Gastroesophageal sphincter (tissue), 4 donors: ENCODE data around the gene SNX13. TPM values are rescaled to one million over a fixed set of nuclear protein-coding genes. Genes with fewer than 3 reads are reported as not detected.

Experiments used
- ATAC-seq: fragments of 150-250 bp; one replicate; pipeline ENCODE4 v1.9.1; 2016; ENCODE audit warnings: mild to moderate bottlenecking, moderate library complexity
- H3K27ac ChIP-seq, 4 donors: fragments of 200-600 bp; sonication (generic) in 3 of 4; 1 replicate in 3 of 4; 2 replicates in 1 of 4; pipeline ENCODE4 v1.5.1; 2016 to 2019
- H3K27me3 ChIP-seq: fragments of 200-600 bp; sonication (generic); one replicate; pipeline ENCODE4 v1.5.1; 2019
- H3K36me3 ChIP-seq, 2 donors: fragments of 200-600 bp; sonication (generic); one replicate each; pipeline ENCODE4 v1.5.1; 2019; ENCODE audit warnings: control low read depth in 1 of 2
- H3K4me1 ChIP-seq, 3 donors: fragments of 200-600 bp; sonication (generic); 1 replicate in 2 of 3; 2 replicates in 1 of 3; pipeline ENCODE4 v1.5.1; 2016 to 2019; ENCODE audit warnings: control low read depth in 2 of 3
- H3K4me3 ChIP-seq, 2 donors: fragments of 200-600 bp; sonication (generic); one replicate each; pipeline ENCODE4 v1.5.1; 2019; ENCODE audit warnings: mild to moderate bottlenecking in 1 of 2, moderate library complexity in 1 of 2
- H3K9me3 ChIP-seq, 3 donors: fragments of 200-600 bp; sonication (generic); one replicate each; pipeline ENCODE4 v1.5.1; 2017 to 2019; ENCODE audit warnings: control low read depth in 2 of 3
- EP300 ChIP-seq: sonication (generic); formaldehyde crosslinking; IDR thresholded peaks from one replicate; pipeline ENCODE4 v1.6.1; 2017; ENCODE audit warnings: antibody characterized with exemption, mild to moderate bottlenecking
- POLR2A ChIP-seq, 2 donors: fragments of 450-650 bp; IDR thresholded peaks; one replicate each; pipeline ENCODE4 v1.6.1; 2017; ENCODE audit warnings: antibody characterized with exemption in 2 of 2, mild to moderate bottlenecking in 2 of 2, moderate library complexity in 1 of 2
- POLR2AphosphoS5 ChIP-seq: sonication (generic); formaldehyde crosslinking; IDR thresholded peaks from one replicate; pipeline ENCODE4 v1.6.1; 2017; ENCODE audit warnings: antibody characterized with exemption
- WGBS, 2 donors: methylation state at CpG; one replicate each; pipeline ENCODE4 v1.1.5; 2018; ENCODE audit warnings: low coverage in 1 of 2; 5-methylcytosine and 5-hydroxymethylcytosine counted together
- total RNA-seq, 4 donors: library from RNA; depleted of rRNA; stranded (reverse); fragments of >200 nt; gene quantifications; one replicate each; pipeline ENCODE4 v1.1.0, GENCODE V29; 2016
- TF ChIP-seq, protein P1 (sequence below), 4 experiments: fragments of 200-600 bp in 2 of 4; fragments of 450-650 bp in 2 of 4; sonication (generic) in 1 of 4; IDR thresholded peaks; one replicate each; pipeline ENCODE4 v1.5.1; 2017 to 2019; ENCODE audit warnings: antibody characterized with exemption in 4 of 4, mild to moderate bottlenecking in 2 of 4, moderate library complexity in 2 of 4

SNX13 gene
- total RNA-seq, 4 donors from 2014 or later = 39.2 to 99.3 (median 57.0) TPM

- Histone ChIP-seq H3K4me1 (peaks cover 7 to 44% (median 11%) of the 10 kb centered on the region in 3 donors), H3K27me3 (no peaks in the 10 kb centered on the region), H3K9me3 (peaks cover 0 to 10% (median 0%) of the 10 kb centered on the region in 3 donors), H3K4me3 (no peak overlapping the region), H3K27ac (no peak overlapping the region), H3K36me3 (no peaks in the 10 kb centered on the region)
- no peak for ATAC-seq
- TF ChIP-seq EP300 (no peak), POLR2A (IDR thresholded peaks at IDR 0.05) (no peak), POLR2AphosphoS5 (no peak)
- TF ChIP-seq, protein P1, sequence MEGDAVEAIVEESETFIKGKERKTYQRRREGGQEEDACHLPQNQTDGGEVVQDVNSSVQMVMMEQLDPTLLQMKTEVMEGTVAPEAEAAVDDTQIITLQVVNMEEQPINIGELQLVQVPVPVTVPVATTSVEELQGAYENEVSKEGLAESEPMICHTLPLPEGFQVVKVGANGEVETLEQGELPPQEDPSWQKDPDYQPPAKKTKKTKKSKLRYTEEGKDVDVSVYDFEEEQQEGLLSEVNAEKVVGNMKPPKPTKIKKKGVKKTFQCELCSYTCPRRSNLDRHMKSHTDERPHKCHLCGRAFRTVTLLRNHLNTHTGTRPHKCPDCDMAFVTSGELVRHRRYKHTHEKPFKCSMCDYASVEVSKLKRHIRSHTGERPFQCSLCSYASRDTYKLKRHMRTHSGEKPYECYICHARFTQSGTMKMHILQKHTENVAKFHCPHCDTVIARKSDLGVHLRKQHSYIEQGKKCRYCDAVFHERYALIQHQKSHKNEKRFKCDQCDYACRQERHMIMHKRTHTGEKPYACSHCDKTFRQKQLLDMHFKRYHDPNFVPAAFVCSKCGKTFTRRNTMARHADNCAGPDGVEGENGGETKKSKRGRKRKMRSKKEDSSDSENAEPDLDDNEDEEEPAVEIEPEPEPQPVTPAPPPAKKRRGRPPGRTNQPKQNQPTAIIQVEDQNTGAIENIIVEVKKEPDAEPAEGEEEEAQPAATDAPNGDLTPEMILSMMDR (IDR thresholded peaks at IDR 0.05) = no peak
- 90 to 100% methylated on average over 3 of the region's 3 CpGs for WGBS, 2 donors
Observed at GRCh38 chr7:17917842-17918241, 22.5 kb downstream of the SNX13 start.

GRCh38 chr7:17916786-17917185 lies 23.5 kb downstream of the SNX13 start:
- TF ChIP-seq, protein P1 (IDR thresholded peaks at IDR 0.05) = no peak
- TF ChIP-seq EP300 = no peak
- no peak for TF ChIP-seq POLR2AphosphoS5
- TF ChIP-seq POLR2A (IDR thresholded peaks at IDR 0.05) = no peak
- Histone ChIP-seq H3K9me3 (peaks cover 0 to 10% (median 0%) of the 10 kb centered on the region in 3 donors), H3K4me3 (no peak overlapping the region), H3K4me1 (peaks cover 4 to 37% (median 5%) of the 10 kb centered on the region in 3 donors), H3K27me3 (no peaks in the 10 kb centered on the region), H3K36me3 (no peaks in the 10 kb centered on the region), H3K27ac (no peak overlapping the region)
- no peak for ATAC-seq

GRCh38 chr7:17915796-17916195 lies 24.5 kb downstream of the SNX13 start:
- no peak overlapping the region for H3K4me3 ChIP-seq
- WGBS, 2 donors = 86 to 88% methylated on average over 1 to 2 of the region's 2 CpGs

GRCh38 chr7:17915168-17915567 lies 25.1 kb downstream of the SNX13 start:
- ATAC-seq = no peak
- Histone ChIP-seq H3K9me3 (peaks cover 0 to 10% (median 0%) of the 10 kb centered on the region in 3 donors), H3K4me3 (no peak overlapping the region), H3K27me3 (no peaks in the 10 kb centered on the region), H3K27ac (no peak overlapping the region), H3K36me3 (no peaks in the 10 kb centered on the region), H3K4me1 (peaks cover 0 to 21% (median 0%) of the 10 kb centered on the region in 3 donors)
- TF ChIP-seq EP300 = no peak
- WGBS, 2 donors = 72 to 80% methylated on average over 1 to 5 of the region's 6 CpGs

More at GRCh38 chr7:17915796-17916195, 24.5 kb downstream of the SNX13 start:
- Histone ChIP-seq H3K4me1 (peaks cover 0 to 27% (median 0%) of the 10 kb centered on the region in 3 donors), H3K9me3 (peaks cover 0 to 10% (median 0%) of the 10 kb centered on the region in 3 donors), H3K27me3 (no peaks in the 10 kb centered on the region), H3K36me3 (no peaks in the 10 kb centered on the region), H3K27ac (no peak overlapping the region)
- no peak for ATAC-seq
- TF ChIP-seq EP300 (no peak), POLR2A (IDR thresholded peaks at IDR 0.05) (no peak), POLR2AphosphoS5 (no peak)
- TF ChIP-seq, protein P1 (IDR thresholded peaks at IDR 0.05) = no peak

GRCh38 chr7:17913250-17913649 lies 27.0 kb downstream of the SNX13 start:
- 100% methylated on average over 2 of the region's 2 CpGs; no CpG with 5 or more reads in 1 of the 2 donors for WGBS, 2 donors
- no peak for ATAC-seq
- no peak overlapping the region for H3K27ac ChIP-seq
- H3K36me3 ChIP-seq = no peaks in the 10 kb centered on the region
- peaks cover 0 to 10% (median 0%) of the 10 kb centered on the region in 3 donors for H3K9me3 ChIP-seq
- no peak overlapping the region for H3K4me3 ChIP-seq
- H3K4me1 ChIP-seq = peaks cover 0 to 14% (median 0%) of the 10 kb centered on the region in 3 donors
- no peaks in the 10 kb centered on the region for H3K27me3 ChIP-seq
- TF ChIP-seq POLR2AphosphoS5 (no peak), POLR2A (IDR thresholded peaks at IDR 0.05) (no peak), EP300 (no peak)
- TF ChIP-seq, protein P1 (IDR thresholded peaks at IDR 0.05) = no peak
